AG09319 (cell line): Measurements from ENCODE around the gene ITGAE.

Experiments used
- DNase-seq: peaks from one replicate; pipeline ENCODE4 v3.0.0-alpha.2; 2010; ENCODE audit warnings: low read depth; ENCODE audit errors: extremely low read depth
- TF ChIP-seq, protein P1 (sequence below): IDR thresholded peaks from 2 replicates; pipeline ENCODE4 v1.5.1; 2011; ENCODE audit warnings: low read depth, mild to moderate bottlenecking, inconsistent platforms, low read length, moderate library complexity

Gene ITGAE

DNA sequence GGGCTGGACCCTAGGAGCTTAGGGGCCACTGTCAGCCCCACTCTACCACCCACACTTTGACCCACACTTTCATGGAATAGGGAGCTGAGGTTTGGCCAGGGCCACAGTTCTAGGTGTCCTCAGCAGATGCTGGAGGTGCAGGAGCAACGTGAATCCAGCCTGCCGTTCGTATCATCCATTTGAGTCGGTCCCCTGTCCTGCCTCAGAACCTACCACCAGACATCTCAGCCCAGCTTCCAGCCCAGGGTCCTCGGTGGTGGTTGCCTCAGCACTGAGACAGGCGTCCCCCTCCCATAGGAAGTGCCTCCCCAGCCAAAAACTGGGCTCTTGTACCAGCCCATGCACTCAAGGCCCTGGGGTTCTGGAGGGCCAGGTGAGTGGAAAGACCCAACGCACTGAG lies 359 bp upstream of the ITGAE start:
- DNase-seq = no peak
- TF ChIP-seq, protein P1, sequence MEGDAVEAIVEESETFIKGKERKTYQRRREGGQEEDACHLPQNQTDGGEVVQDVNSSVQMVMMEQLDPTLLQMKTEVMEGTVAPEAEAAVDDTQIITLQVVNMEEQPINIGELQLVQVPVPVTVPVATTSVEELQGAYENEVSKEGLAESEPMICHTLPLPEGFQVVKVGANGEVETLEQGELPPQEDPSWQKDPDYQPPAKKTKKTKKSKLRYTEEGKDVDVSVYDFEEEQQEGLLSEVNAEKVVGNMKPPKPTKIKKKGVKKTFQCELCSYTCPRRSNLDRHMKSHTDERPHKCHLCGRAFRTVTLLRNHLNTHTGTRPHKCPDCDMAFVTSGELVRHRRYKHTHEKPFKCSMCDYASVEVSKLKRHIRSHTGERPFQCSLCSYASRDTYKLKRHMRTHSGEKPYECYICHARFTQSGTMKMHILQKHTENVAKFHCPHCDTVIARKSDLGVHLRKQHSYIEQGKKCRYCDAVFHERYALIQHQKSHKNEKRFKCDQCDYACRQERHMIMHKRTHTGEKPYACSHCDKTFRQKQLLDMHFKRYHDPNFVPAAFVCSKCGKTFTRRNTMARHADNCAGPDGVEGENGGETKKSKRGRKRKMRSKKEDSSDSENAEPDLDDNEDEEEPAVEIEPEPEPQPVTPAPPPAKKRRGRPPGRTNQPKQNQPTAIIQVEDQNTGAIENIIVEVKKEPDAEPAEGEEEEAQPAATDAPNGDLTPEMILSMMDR = no peak

DNA sequence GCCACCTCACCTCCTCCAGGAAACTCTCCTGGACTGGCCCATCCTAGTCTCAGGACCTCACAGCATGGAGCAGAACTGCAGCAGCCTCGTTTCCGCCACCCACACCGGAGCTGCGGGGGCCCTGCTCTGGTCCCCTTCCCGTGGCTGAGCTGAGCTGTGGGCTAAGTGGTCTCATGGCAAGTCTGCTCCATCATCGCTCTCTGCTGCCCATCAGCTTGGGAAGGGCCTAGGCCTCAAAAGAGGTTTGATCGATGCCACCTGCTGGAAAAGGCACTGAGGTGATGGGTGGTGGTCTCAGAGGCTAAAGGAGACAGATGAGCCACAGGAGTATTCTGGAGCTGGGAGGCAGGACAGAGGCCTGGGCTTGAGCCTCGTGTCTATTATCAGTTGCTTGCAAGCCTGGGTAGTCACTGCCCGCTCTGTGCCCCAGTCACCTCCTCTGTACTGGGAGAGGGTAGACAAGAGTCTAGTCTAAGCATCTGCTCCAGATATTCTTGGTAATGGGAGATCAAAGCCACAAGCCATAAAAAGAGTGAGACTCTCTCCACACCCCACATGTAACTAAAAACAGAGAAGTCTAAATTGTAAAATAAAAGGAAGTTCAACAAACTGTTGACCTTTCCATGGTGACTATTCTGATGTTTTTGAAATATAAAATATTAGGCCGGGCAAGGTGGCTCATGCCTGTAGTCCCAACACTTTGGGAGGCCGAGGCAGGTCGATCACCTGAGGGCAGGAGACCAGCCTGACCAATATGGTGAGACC lies 1.6 kb downstream of the ITGAE start:
- TF ChIP-seq, protein P1 = no peak
- no peak for DNase-seq

DNA sequence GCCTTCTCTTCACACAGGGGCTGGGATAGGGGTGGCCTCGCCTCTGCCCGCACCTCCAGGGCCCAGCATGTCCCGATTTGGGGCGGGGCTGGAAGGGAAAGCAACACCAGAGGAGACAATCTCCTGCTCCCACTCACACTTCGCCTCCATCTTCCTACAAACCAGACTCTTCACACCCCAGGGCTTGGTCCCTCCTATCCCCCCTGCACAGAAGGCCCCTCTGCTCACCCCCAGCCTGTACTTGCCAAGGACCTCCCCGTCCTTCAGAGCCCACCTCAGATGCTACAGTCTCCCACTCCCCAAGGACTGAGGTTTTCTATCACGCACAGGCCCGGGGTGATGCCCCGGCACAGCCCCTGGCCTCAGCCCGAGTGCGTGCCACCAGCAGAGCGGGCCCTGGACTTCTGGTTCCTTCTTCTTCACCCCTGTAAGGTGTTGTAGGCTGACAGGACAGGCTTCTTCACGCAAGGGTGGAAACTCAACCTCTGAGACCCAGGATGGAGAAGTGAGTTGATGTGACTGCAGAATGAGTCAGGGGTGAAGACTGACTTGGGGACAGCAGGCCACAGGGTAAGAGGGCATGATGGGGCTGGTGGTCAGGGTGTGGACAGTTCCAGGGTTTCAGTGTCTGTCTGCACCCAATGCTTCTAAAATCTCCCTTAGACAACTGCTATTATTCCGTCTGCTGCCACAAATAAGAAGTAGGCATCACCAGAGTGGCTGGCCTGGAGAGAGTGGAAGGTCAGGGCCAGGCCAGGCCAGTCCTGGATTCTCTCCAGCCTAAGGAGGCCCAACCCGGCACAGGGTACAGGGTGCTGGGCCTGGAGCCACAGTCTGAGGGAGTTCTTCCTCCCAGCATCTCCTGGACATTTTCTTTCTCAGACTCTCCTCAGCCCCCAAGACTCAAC lies 2.5 kb downstream of the ITGAE start:
- TF ChIP-seq, protein P1 = no peak
- DNase-seq = no peak

DNA sequence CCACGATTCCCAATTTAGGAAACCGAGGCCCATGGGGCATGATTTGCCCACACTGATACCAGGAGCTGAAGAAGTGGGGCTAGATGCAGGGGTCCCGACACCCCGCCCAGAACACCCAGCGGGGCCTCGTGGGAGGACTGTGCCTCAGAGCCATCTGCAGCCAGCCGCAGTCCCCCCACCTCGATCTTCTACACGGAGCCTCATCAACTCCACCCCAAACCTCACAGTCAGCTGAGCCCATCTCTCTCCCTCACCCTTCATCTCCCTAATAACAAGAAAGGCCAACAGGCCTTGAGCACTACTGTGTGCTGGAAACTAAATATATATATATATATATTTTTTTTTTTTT lies 4.2 kb downstream of the ITGAE start:
- no peak for DNase-seq
- TF ChIP-seq, protein P1 = no peak

DNA sequence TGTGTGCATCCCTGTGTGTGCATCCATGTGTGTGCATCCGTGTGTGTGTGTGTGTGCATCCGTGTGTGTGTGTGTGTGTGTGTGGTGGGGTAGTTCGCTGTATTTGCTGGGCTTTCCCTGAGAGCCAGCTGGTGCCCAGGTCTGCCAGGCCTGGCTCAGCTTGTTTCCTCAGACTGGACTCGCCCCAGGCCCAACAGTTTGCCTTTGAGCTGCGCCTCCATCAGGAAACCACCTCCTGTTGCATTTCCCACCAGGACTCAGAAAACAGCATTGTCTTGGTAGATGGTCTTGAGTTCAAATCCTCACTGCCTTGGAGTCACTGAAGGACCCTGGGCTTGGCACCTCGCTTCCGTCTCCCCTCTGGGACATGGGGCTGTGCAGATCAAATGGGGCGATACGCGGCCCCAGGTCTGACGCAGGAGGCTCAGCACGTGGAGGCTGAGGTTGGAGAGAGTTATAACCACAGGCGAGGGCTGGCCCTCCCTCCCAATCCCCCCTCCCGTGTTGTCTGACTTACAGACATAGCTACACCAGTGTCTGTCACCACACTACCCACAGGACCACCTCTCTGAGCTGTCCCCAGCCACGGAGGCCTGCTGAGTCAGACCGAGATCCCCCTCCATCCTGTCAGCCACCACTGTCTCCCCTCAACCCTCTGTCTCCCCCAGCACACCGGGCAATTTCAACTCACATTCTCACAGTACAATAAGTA lies 4.7 kb downstream of the ITGAE start:
- TF ChIP-seq, protein P1 = no peak
- DNase-seq = no peak

DNA sequence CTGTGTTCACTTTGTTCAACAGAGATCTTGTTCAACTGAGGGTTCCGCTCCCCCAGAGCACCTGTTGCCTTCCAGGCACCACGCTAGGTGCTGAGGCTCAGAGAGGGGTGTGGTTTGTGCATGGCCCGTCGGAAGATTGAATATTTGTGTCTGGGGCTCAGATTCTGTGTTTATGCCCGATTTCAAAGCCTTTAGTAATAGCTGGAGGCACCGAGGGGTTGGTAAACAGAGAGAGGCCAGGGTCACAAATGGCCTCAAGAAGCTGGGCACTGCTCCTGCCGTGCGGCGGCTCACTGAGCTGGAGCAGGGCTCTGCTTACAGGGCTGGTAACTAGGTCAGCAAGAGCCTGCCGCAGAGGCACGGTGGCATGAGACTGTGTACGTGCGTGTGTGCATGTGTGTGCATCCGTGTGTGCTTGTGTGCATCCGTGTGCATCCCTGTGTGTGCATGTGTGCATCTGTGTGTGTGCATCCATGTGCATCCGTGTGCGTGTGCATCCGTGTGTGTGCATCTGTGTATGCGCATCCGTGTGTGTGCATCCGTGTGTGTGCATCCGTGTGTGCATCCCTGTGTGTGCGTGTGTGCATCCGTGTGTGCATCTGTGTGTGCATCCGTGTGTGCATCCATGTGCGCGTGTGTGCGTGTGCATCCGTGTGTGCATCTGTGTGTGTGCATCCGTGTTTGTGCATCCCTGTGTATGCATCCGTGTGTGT lies 5.4 kb downstream of the ITGAE start:
- TF ChIP-seq, protein P1 = no peak
- no peak for DNase-seq
